ENCODE results near the gene TXNDC5. TPM values are rescaled to one million over a fixed set of nuclear protein-coding genes. Genes with fewer than 3 reads are reported as not detected.

Gene TXNDC5
- total and polyA plus RNA-seq, 2 of the 13 experiments (the other 11 are each of a cell fraction or from before 2014, with no cell fraction given): 287 to 578 TPM

- no peak for TF ChIP-seq EHMT2 (IDR thresholded peaks at IDR 0.05; ENCODE audit: borderline replicate concordance, low read depth, low read length)
- TF ChIP-seq YEATS2 (CRISPR knock-in tag; IDR thresholded peaks at IDR 0.05; ENCODE audit: borderline replicate concordance): peak; percentile 81
- peak; percentile 98 for TF ChIP-seq MTERF4 (CRISPR knock-in tag; IDR thresholded peaks at IDR 0.05)
- no peak for TF ChIP-seq SSRP1 (CRISPR knock-in tag; IDR thresholded peaks at IDR 0.05)
- TF ChIP-seq ZNF770 (CRISPR knock-in tag; IDR thresholded peaks at IDR 0.05): peak; percentile 57; the same call in 1 of the 2 replicates
- TF ChIP-seq ZNF83 (CRISPR knock-in tag; IDR thresholded peaks at IDR 0.05; ENCODE audit: borderline replicate concordance): peak; percentile 91; the same call in 1 of the 2 replicates
- no peak for TF ChIP-seq ISX (CRISPR knock-in tag; conservative IDR thresholded peaks at IDR 0.05)
- TF ChIP-seq FLYWCH1 (CRISPR knock-in tag; IDR thresholded peaks at IDR 0.05): no peak
- TF ChIP-seq ZBTB10 (CRISPR knock-in tag; IDR thresholded peaks at IDR 0.05; ENCODE audit: borderline replicate concordance): peak; percentile 99
- no peak for TF ChIP-seq CENPBD1 (CRISPR knock-in tag; IDR thresholded peaks at IDR 0.05; ENCODE audit: borderline replicate concordance, low read depth)
- 0 out of 2 replicates have a peak, but pooled peaks have one; percentile 44 for TF ChIP-seq ZNF510 (CRISPR knock-in tag; IDR thresholded peaks at IDR 0.05; ENCODE audit: low read depth)
- peak; percentile 74; the same call in 1 of the 2 replicates for TF ChIP-seq JDP2 (CRISPR knock-in tag; IDR thresholded peaks at IDR 0.05; ENCODE audit: borderline replicate concordance)
- no peak; the same call in none of the 2 replicates for TF ChIP-seq ZNF609 (CRISPR knock-in tag; IDR thresholded peaks at IDR 0.05; ENCODE audit: borderline replicate concordance)
- no peak; the same call in 1 of the 2 replicates for TF ChIP-seq ZFP37 (CRISPR knock-in tag; IDR thresholded peaks at IDR 0.05; ENCODE audit: borderline replicate concordance)
- peak; percentile 28; the same call in 1 of the 2 replicates for TF ChIP-seq REXO4 (CRISPR knock-in tag; IDR thresholded peaks at IDR 0.05; ENCODE audit: borderline replicate concordance)
Observed at GRCh38 chr6:7909323-7910276, 988 bp downstream of the TXNDC5 start (continued).

All from HepG2 (cell line).